ENCODE data around the gene APBA2. TPM values are rescaled to one million over a fixed set of nuclear protein-coding genes. Genes with fewer than 3 reads are reported as not detected.

Gene APBA2
- total RNA-seq, 2 donors from 2014 or later, result 0.47 to 0.48 TPM

GRCh38 chr15:28895566-28895965, 9.8 kb downstream of the APBA2 start:
- Histone ChIP-seq H3K27me3 (no peaks in the 10 kb centered on the region), H3K4me3 (no peak overlapping the region), H3K9me3 (no peaks in the 10 kb centered on the region), H3K36me3 (no peaks in the 10 kb centered on the region), H3K27ac (no peak overlapping the region), H3K4me1 (no peaks in the 10 kb centered on the region)
- no peak for TF ChIP-seq CTCF (IDR thresholded peaks at IDR 0.05)
- no peak for DNase-seq (ENCODE audit: low spot score)

DNA sequence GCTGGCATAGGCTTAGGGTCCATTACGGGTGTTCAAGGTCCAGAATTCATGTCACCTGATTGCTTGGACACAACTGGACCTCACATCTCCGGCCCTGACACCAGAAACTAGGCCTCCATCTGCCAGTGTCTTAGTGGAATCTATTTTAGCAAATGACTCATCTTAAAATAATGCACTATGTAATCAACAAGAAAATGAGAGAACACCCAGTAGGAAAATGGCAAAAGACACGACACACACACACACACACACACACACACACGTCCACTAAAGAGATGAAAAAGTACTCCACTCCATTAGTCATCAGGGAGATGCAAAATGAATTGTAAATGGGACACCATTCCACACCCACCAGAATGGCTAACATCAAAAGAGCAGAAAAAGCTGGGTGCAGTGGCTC, 11.2 kb downstream of the APBA2 start:
- Histone ChIP-seq H3K4me3 (no peak overlapping the region), H3K27ac (no peak overlapping the region), H3K27me3 (no peaks in the 10 kb centered on the region), H3K9me3 (no peaks in the 10 kb centered on the region), H3K36me3 (no peaks in the 10 kb centered on the region), H3K4me1 (no peaks in the 10 kb centered on the region)
- DNase-seq (ENCODE audit: low spot score), result no peak
- no peak for TF ChIP-seq CTCF (IDR thresholded peaks at IDR 0.05)

- no peak for TF ChIP-seq CTCF (IDR thresholded peaks at IDR 0.05)
- no peak for DNase-seq (ENCODE audit: low spot score)
- Histone ChIP-seq H3K9me3 (no peaks in the 10 kb centered on the region), H3K4me3 (no peak overlapping the region), H3K27ac (no peak overlapping the region), H3K27me3 (no peaks in the 10 kb centered on the region), H3K36me3 (no peaks in the 10 kb centered on the region), H3K4me1 (no peaks in the 10 kb centered on the region)
Measured at GRCh38 chr15:28897861-28898585, 12.2 kb downstream of the APBA2 start.

- Histone ChIP-seq H3K27ac (no peak overlapping the region), H3K4me3 (no peak overlapping the region), H3K9me3 (no peaks in the 10 kb centered on the region), H3K4me1 (no peaks in the 10 kb centered on the region), H3K36me3 (no peaks in the 10 kb centered on the region), H3K27me3 (no peaks in the 10 kb centered on the region)
- TF ChIP-seq CTCF (IDR thresholded peaks at IDR 0.05), result no peak
- no peak for DNase-seq (ENCODE audit: low spot score)
Measured at GRCh38 chr15:28899061-28899738, 13.4 kb downstream of the APBA2 start.

DNA sequence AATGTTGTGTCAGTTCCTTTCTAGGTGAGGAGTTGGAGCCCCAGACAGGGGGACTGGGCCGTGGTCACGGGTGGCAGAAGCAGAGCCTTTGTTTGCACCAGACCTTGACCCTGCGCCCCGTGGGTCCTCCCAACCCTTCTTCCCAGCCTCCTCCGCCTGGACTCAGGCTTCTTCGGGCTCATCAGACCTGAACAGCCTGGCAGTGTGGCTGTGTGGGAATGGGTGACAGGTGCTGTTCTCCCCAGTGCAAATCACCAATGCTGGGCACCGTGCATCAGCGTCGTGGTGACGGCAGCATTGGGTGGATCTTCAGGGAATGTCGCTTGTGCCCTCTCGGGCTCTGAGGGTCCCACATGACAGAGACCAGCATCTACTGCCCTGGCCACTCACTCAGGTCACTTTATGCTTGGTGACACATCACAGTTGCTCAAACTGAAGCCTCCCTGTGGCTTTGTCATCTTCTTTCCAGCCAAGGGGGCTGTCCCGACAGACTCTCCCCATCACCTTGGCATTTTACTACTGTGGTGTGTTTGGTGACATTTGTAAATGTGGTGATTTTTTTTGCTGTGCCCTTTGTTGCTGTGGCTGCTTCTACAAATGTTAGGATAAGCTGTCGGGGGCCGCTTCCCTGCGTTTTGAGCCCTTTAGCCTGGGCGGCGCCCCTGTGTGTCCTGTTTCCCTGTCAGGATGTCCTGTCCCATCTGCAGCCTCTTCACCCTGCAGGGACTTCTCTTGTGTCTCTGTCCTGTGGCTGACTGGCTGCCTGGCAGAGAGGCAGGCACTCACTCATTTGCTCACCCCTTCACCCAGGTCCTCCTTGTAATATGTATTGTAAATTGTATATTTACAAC, 14.5 kb downstream of the APBA2 start:
- no peaks in the 10 kb centered on the region for H3K4me1 ChIP-seq
- no peak overlapping the region for H3K4me3 ChIP-seq
- H3K27ac ChIP-seq, result no peak overlapping the region
- TF ChIP-seq CTCF (IDR thresholded peaks at IDR 0.05), result no peak
- no peaks in the 10 kb centered on the region for H3K9me3 ChIP-seq
- H3K27me3 ChIP-seq, result no peaks in the 10 kb centered on the region
- no peaks in the 10 kb centered on the region for H3K36me3 ChIP-seq
- no peak for DNase-seq (ENCODE audit: low spot score)

All from right atrium auricular region (tissue), 2 donors.